ENCODE data around the gene CIART.
"Not testable (repeated sequence)": the region's sequence is repeated elsewhere in the genome, so short reads cannot be mapped to it uniquely, and the experiment has no call there.

The CIART gene

GRCh38 chr1:150235852-150236613 lies 46.3 kb upstream of the CIART start, which contains the start of gene ANP32E:
ANP32E (minus strand) TSS chr1:150236112; CDS start chr1:150235786, 326 bp downstream.
- no peak for TF ChIP-seq CTCF (IDR thresholded peaks at IDR 0.05; ENCODE audit: low read depth, low read length, missing control alignments)
- H3K4me3 ChIP-seq (replicated peaks; ENCODE audit: low read depth, low read length) = peak within 1 kb of the TSS; percentile 98
- DNase-seq (ENCODE audit: extremely low read depth, low read depth) = peak; percentile 100

GRCh38 chr1:150236614-150237100 lies 45.7 kb upstream of the CIART start:
- H3K4me3 ChIP-seq (replicated peaks; ENCODE audit: low read depth, low read length) = peak overlapping the region; percentile 98
- no peak for DNase-seq (ENCODE audit: extremely low read depth, low read depth)
- TF ChIP-seq CTCF (IDR thresholded peaks at IDR 0.05; ENCODE audit: low read depth, low read length, missing control alignments) = no peak

GRCh38 chr1:150237176-150237575 lies 45.2 kb upstream of the CIART start:
- DNase-seq (ENCODE audit: extremely low read depth, low read depth); H3K4me3 ChIP-seq (replicated peaks; ENCODE audit: low read depth, low read length): not testable (repeated sequence)

- TF ChIP-seq CTCF (IDR thresholded peaks at IDR 0.05; ENCODE audit: low read depth, low read length, missing control alignments) = no peak
- H3K4me3 ChIP-seq (replicated peaks; ENCODE audit: low read depth, low read length) = no peak overlapping the region
- DNase-seq (ENCODE audit: extremely low read depth, low read depth) = no peak
Observed at GRCh38 chr1:150237746-150238145, 44.6 kb upstream of the CIART start.

GRCh38 chr1:150243003-150243402 lies 39.4 kb upstream of the CIART start:
- H3K4me3 ChIP-seq (replicated peaks; ENCODE audit: low read depth, low read length) = no peak overlapping the region
- TF ChIP-seq CTCF (IDR thresholded peaks at IDR 0.05; ENCODE audit: low read depth, low read length, missing control alignments) = no peak
- DNase-seq (ENCODE audit: extremely low read depth, low read depth) = no peak

GRCh38 chr1:150249936-150250335 lies 32.4 kb upstream of the CIART start:
- no peak for DNase-seq (ENCODE audit: extremely low read depth, low read depth)
- no peak for TF ChIP-seq CTCF (IDR thresholded peaks at IDR 0.05; ENCODE audit: low read depth, low read length, missing control alignments)

GRCh38 chr1:150256198-150256553 lies 26.2 kb upstream of the CIART start:
- no peak overlapping the region for H3K4me3 ChIP-seq (replicated peaks; ENCODE audit: low read depth, low read length)
- DNase-seq (ENCODE audit: extremely low read depth, low read depth) = no peak
- TF ChIP-seq CTCF (IDR thresholded peaks at IDR 0.05; ENCODE audit: low read depth, low read length, missing control alignments) = no peak

More at GRCh38 chr1:150249936-150250335, 32.4 kb upstream of the CIART start:
- H3K4me3 ChIP-seq (replicated peaks; ENCODE audit: low read depth, low read length) = no peak overlapping the region
